Stimulated activated effector memory CD8-positive, alpha-beta T cell treated with anti-CD3 and anti-CD28 coated beads, Interleukin-12 subunit alpha, Interleukin-12 subunit beta, amount 100 ng/mL, for 72 hours (primary cell): Measurements from ENCODE around the gene CRYBB3.
"Not testable (repeated sequence)": the region's sequence is repeated elsewhere in the genome, so short reads cannot be mapped to it uniquely, and the experiment has no call there.

Experiments used
- ATAC-seq: fragments of 150-1000 bp; cut with Tn5 transposase; 2 replicates; pipeline ENCODE4 v1.10.0; 2021
- DNase-seq, 2 donors: peaks; one replicate each; pipeline ENCODE4 v3.0.0; 2021 to 2022; ENCODE audit warnings: low spot score in 2 of 2
- H3K27ac Mint-ChIP-seq: one replicate; pipeline ENCODE4 v1.8.0; 2022; ENCODE audit warnings: mild to moderate bottlenecking, mixed read lengths
- H3K36me3 Mint-ChIP-seq: one replicate; pipeline ENCODE4 v1.8.0; 2022; ENCODE audit warnings: mild to moderate bottlenecking, mixed read lengths
- H3K4me1 Mint-ChIP-seq: one replicate; pipeline ENCODE4 v1.8.0; 2022; ENCODE audit warnings: mixed read lengths
- H3K4me3 Mint-ChIP-seq: one replicate; pipeline ENCODE4 v1.8.0; 2022; ENCODE audit warnings: mild to moderate bottlenecking, mixed read lengths
- H3K9me3 Mint-ChIP-seq: one replicate; pipeline ENCODE4 v1.8.0; 2022; ENCODE audit warnings: mixed read lengths

The CRYBB3 gene

GRCh38 chr22:25169278-25170031, 30.2 kb upstream of the CRYBB3 start:
- ATAC-seq (no peak), DNase-seq (no peak)
- Mint-ChIP-seq H3K4me3 (no peak overlapping the region), H3K27ac (no peak overlapping the region), H3K4me1 (peaks cover 9% of the 10 kb centered on the region), H3K36me3 (no peaks in the 10 kb centered on the region), H3K9me3 (no peaks in the 10 kb centered on the region)

- DNase-seq (no peak), ATAC-seq (no peak)
- Mint-ChIP-seq H3K36me3 (no peaks in the 10 kb centered on the region), H3K9me3 (no peaks in the 10 kb centered on the region), H3K4me1 (no peaks in the 10 kb centered on the region), H3K27ac (peak overlapping the region; percentile 46), H3K4me3 (no peak overlapping the region)
Measured at GRCh38 chr22:25170426-25170980, 29.2 kb upstream of the CRYBB3 start.

GRCh38 chr22:25172153-25172552, 27.5 kb upstream of the CRYBB3 start:
- peak; percentile 76 for ATAC-seq
- Mint-ChIP-seq H3K4me1 (no peaks in the 10 kb centered on the region), H3K36me3 (no peaks in the 10 kb centered on the region), H3K9me3 (no peaks in the 10 kb centered on the region), H3K27ac (no peak overlapping the region), H3K4me3 (no peak overlapping the region)
- no peak for DNase-seq

GRCh38 chr22:25174156-25174887, 25.3 kb upstream of the CRYBB3 start:
- H3K4me1 Mint-ChIP-seq: no peaks in the 10 kb centered on the region
- ATAC-seq (no peak), DNase-seq (no peak)
- H3K27ac Mint-ChIP-seq: no peak overlapping the region
- H3K4me3 Mint-ChIP-seq: no peak overlapping the region
- no peaks in the 10 kb centered on the region for H3K36me3 Mint-ChIP-seq
- H3K9me3 Mint-ChIP-seq: no peaks in the 10 kb centered on the region

GRCh38 chr22:25174888-25175411, 24.7 kb upstream of the CRYBB3 start:
- no peaks in the 10 kb centered on the region for H3K36me3 Mint-ChIP-seq
- H3K27ac Mint-ChIP-seq: no peak overlapping the region

GRCh38 chr22:25176175-25176574, 23.5 kb upstream of the CRYBB3 start:
- H3K27ac Mint-ChIP-seq: no peak overlapping the region
- DNase-seq (no peak), ATAC-seq (no peak)
- H3K4me3 Mint-ChIP-seq: no peak overlapping the region
- no peaks in the 10 kb centered on the region for H3K4me1 Mint-ChIP-seq
- no peaks in the 10 kb centered on the region for H3K36me3 Mint-ChIP-seq
- peaks cover 5% of the 10 kb centered on the region for H3K9me3 Mint-ChIP-seq

More at GRCh38 chr22:25174888-25175411, 24.7 kb upstream of the CRYBB3 start:
- H3K4me3 Mint-ChIP-seq: no peak overlapping the region
- ATAC-seq (no peak), DNase-seq (no peak)
- no peaks in the 10 kb centered on the region for H3K4me1 Mint-ChIP-seq
- H3K9me3 Mint-ChIP-seq: peaks cover 4% of the 10 kb centered on the region

- no peak for ATAC-seq
- Mint-ChIP-seq H3K9me3 (peaks cover 5% of the 10 kb centered on the region), H3K4me1 (no peaks in the 10 kb centered on the region), H3K4me3 (no peak overlapping the region), H3K36me3 (no peaks in the 10 kb centered on the region), H3K27ac (no peak overlapping the region)
- no peak for DNase-seq
Measured at GRCh38 chr22:25176799-25177198, 22.9 kb upstream of the CRYBB3 start.

- no peaks in the 10 kb centered on the region for H3K36me3 Mint-ChIP-seq
- peaks cover 5% of the 10 kb centered on the region for H3K9me3 Mint-ChIP-seq
- DNase-seq (no peak), ATAC-seq (no peak)
- no peak overlapping the region for H3K27ac Mint-ChIP-seq
- no peaks in the 10 kb centered on the region for H3K4me1 Mint-ChIP-seq
- no peak overlapping the region for H3K4me3 Mint-ChIP-seq
Measured at GRCh38 chr22:25177226-25177625, 22.4 kb upstream of the CRYBB3 start.

GRCh38 chr22:25177895-25178294, 21.8 kb upstream of the CRYBB3 start:
- Mint-ChIP-seq H3K4me3 (no peak overlapping the region), H3K4me1 (no peaks in the 10 kb centered on the region), H3K9me3 (peaks cover 5% of the 10 kb centered on the region), H3K36me3 (no peaks in the 10 kb centered on the region), H3K27ac (no peak overlapping the region)
- DNase-seq (no peak), ATAC-seq (no peak)

- ATAC-seq: peak; percentile 48
- not testable (repeated sequence) for H3K4me1 Mint-ChIP-seq, H3K9me3 Mint-ChIP-seq, H3K36me3 Mint-ChIP-seq, H3K27ac Mint-ChIP-seq, H3K4me3 Mint-ChIP-seq, DNase-seq
Measured at GRCh38 chr22:25178348-25178747, 21.3 kb upstream of the CRYBB3 start.

- H3K4me1 Mint-ChIP-seq, H3K27ac Mint-ChIP-seq, H3K4me3 Mint-ChIP-seq, H3K9me3 Mint-ChIP-seq, DNase-seq, H3K36me3 Mint-ChIP-seq: not testable (repeated sequence)
- ATAC-seq: peak; percentile 64
Measured at GRCh38 chr22:25178869-25179631, 20.6 kb upstream of the CRYBB3 start.

- H3K4me1 Mint-ChIP-seq: no peaks in the 10 kb centered on the region
- H3K36me3 Mint-ChIP-seq: peaks cover 7% of the 10 kb centered on the region
- ATAC-seq (no peak), DNase-seq (no peak)
- H3K9me3 Mint-ChIP-seq: peaks cover 5% of the 10 kb centered on the region
- H3K4me3 Mint-ChIP-seq: no peak overlapping the region
- H3K27ac Mint-ChIP-seq: no peak overlapping the region
Measured at GRCh38 chr22:25182131-25183110, 17.2 kb upstream of the CRYBB3 start.

GRCh38 chr22:25183949-25184619, 15.6 kb upstream of the CRYBB3 start:
- H3K4me1 Mint-ChIP-seq: no peaks in the 10 kb centered on the region
- no peak overlapping the region for H3K4me3 Mint-ChIP-seq
- peaks cover 7% of the 10 kb centered on the region for H3K36me3 Mint-ChIP-seq
- no peak overlapping the region for H3K27ac Mint-ChIP-seq
- H3K9me3 Mint-ChIP-seq: peaks cover 5% of the 10 kb centered on the region
- ATAC-seq (no peak), DNase-seq (no peak)

GRCh38 chr22:25186140-25186539, 13.5 kb upstream of the CRYBB3 start:
- Mint-ChIP-seq H3K4me1 (no peaks in the 10 kb centered on the region), H3K36me3 (peaks cover 7% of the 10 kb centered on the region), H3K27ac (peak overlapping the region; percentile 73), H3K9me3 (no peaks in the 10 kb centered on the region), H3K4me3 (no peak overlapping the region)
- ATAC-seq (no peak), DNase-seq (no peak)
